SK-N-SH (cell line): Measurements from ENCODE around the gene ATF4. TPM values are rescaled to one million over a fixed set of nuclear protein-coding genes. Genes with fewer than 3 reads are reported as not detected.

Experiments used
- CTCF ChIA-PET: fragments of 300-600, 350-600 bp; formaldehyde crosslinking; extraction: SDS; loops from one replicate; lab custom pipeline; 2021; lab: Yijun Ruan, JAX
- POLR2A ChIA-PET: fragments of 350-600 bp; sonication (Branson Sonifier 250); formaldehyde crosslinking; extraction: SDS; loops from one replicate; lab custom pipeline; 2020; ENCODE audit warnings: antibody characterized with exemption, inconsistent platforms; lab: Yijun Ruan, JAX
- DNase-seq: peaks from one replicate; pipeline ENCODE4 v3.0.0; 2012
- H2AFZ ChIP-seq: fragments of 200-600 bp; sonication (generic); 2 replicates; pipeline ENCODE4 v1.8.1; 2016; ENCODE audit warnings: antibody characterized with exemption, mild to moderate bottlenecking, low read depth
- H3F3A ChIP-seq: fragments of 200-600 bp; sonication (generic); replicated peaks from 2 replicates; pipeline ENCODE3; 2016; ENCODE audit warnings: antibody characterized with exemption, mild to moderate bottlenecking; ENCODE audit not compliant: insufficient read depth
- H3K27ac ChIP-seq, 2 experiments: fragments of 200-500 bp in 1 of 2; fragments of 200-600 bp in 1 of 2; sonication (Bioruptor generic) in 1 of 2; sonication (generic), shearing (Covaris generic) in 1 of 2; 2 replicates each; pipeline versions ENCODE4 v1.5.1 to v1.6.1; 2014 to 2016; ENCODE audit warnings: low read depth in 2 of 2, inconsistent platforms in 1 of 2, low read length in 1 of 2, mild to moderate bottlenecking in 1 of 2, mixed read lengths in 1 of 2
- H3K27me3 ChIP-seq: fragments of 200-600 bp; sonication (generic), shearing (Covaris generic); 2 replicates; pipeline ENCODE4 v1.6.1; 2016; ENCODE audit warnings: mixed run types; ENCODE audit not compliant: insufficient read depth
- H3K36me3 ChIP-seq, 2 experiments: fragments of 200-500 bp in 1 of 2; fragments of 200-600 bp in 1 of 2; sonication (Bioruptor generic) in 1 of 2; sonication (generic) in 1 of 2; replicated peaks in 1 of 2; 2 replicates each; pipeline versions ENCODE3 to v1.5.1; 2014 to 2016; ENCODE audit warnings: low read length in 1 of 2, mild to moderate bottlenecking in 1 of 2; ENCODE audit not compliant: insufficient read depth in 2 of 2, control insufficient read depth in 1 of 2
- H3K4me1 ChIP-seq, 2 experiments: fragments of 200-500 bp in 1 of 2; fragments of 200-600 bp in 1 of 2; sonication (Bioruptor generic) in 1 of 2; sonication (generic), shearing (Covaris generic) in 1 of 2; 2 replicates each; pipeline versions ENCODE4 v1.5.1 to v1.6.1; 2014 to 2016; ENCODE audit warnings: low read depth in 1 of 2, low read length in 1 of 2, mixed run types in 1 of 2; ENCODE audit not compliant: insufficient read depth in 2 of 2, control insufficient read depth in 1 of 2
- H3K4me2 ChIP-seq: fragments of 200-600 bp; sonication (generic), shearing (Covaris generic); 2 replicates; pipeline ENCODE4 v1.6.1; 2017; ENCODE audit warnings: mixed run types
- H3K4me3 ChIP-seq, 2 experiments: fragments of 200-500 bp in 1 of 2; fragments of 200-600 bp in 1 of 2; sonication (Bioruptor generic) in 1 of 2; sonication (generic), shearing (Covaris generic) in 1 of 2; 2 replicates each; pipeline versions ENCODE4 v1.5.1 to v1.8.1; 2014 to 2016; ENCODE audit warnings: low read depth in 2 of 2, inconsistent platforms in 1 of 2, low read length in 1 of 2, mild to moderate bottlenecking in 1 of 2, mixed read lengths in 1 of 2, moderate library complexity in 1 of 2
- H3K79me2 ChIP-seq: fragments of 200-600 bp; sonication (generic); 2 replicates; pipeline ENCODE4 v1.8.1; 2017; ENCODE audit warnings: mild to moderate bottlenecking; ENCODE audit not compliant: insufficient read depth
- H3K9ac ChIP-seq: fragments of 200-600 bp; sonication (generic); 2 replicates; pipeline ENCODE4 v1.6.1; 2017; ENCODE audit warnings: mixed run types
- H3K9me2 ChIP-seq: fragments of 200-600 bp; sonication (generic); 2 replicates; pipeline ENCODE4 v1.6.1; 2017; ENCODE audit warnings: mixed run types
- H3K9me3 ChIP-seq: fragments of 200-600 bp; sonication (generic); 2 replicates; pipeline ENCODE4 v1.6.1; 2017; ENCODE audit warnings: mixed run types, mild to moderate bottlenecking, moderate library complexity
- H4K20me1 ChIP-seq: fragments of 200-600 bp; sonication (generic); 2 replicates; pipeline ENCODE4 v1.6.1; 2017; ENCODE audit warnings: mild to moderate bottlenecking, mixed run types; ENCODE audit not compliant: insufficient read depth
- EP300 ChIP-seq, 2 experiments: IDR thresholded peaks; 2 replicates each; pipeline versions ENCODE4 v1.4.0 to v1.6.1; 2012; ENCODE audit warnings: borderline replicate concordance in 1 of 2, low read depth in 1 of 2, low read length in 1 of 2
- EZH2phosphoT487 ChIP-seq: fragments of 200-600 bp; sonication (generic); IDR thresholded peaks from 2 replicates; pipeline ENCODE4 v1.6.1; 2017; ENCODE audit warnings: low read depth, mixed run types, mild to moderate bottlenecking, antibody characterized with exemption, moderate library complexity, borderline replicate concordance
- MXI1 ChIP-seq: IDR thresholded peaks from 2 replicates; pipeline ENCODE4 v1.6.1; 2012; ENCODE audit warnings: mild to moderate bottlenecking, low read depth, low read length, improper control_type of control experiment
- NFIC ChIP-seq: IDR thresholded peaks from 2 replicates; pipeline ENCODE4 v1.4.0; 2012; ENCODE audit warnings: borderline replicate concordance
- NRF1 ChIP-seq: IDR thresholded peaks from 2 replicates; pipeline ENCODE4 v1.6.1; 2012; ENCODE audit warnings: low read depth, mild to moderate bottlenecking, low read length
- RAD21 ChIP-seq: IDR thresholded peaks from 2 replicates; pipeline ENCODE4 v1.6.1; 2012; ENCODE audit warnings: mild to moderate bottlenecking, low read length
- SMC3 ChIP-seq: IDR thresholded peaks from 2 replicates; pipeline ENCODE4 v1.6.1; 2012; ENCODE audit warnings: low read depth, low read length, improper control_type of control experiment
- TCF12 ChIP-seq: IDR thresholded peaks from 2 replicates; pipeline ENCODE4 v1.4.0; 2012
- USF2 ChIP-seq: fragments of 150-350 bp; IDR thresholded peaks from 2 replicates; pipeline ENCODE4 v1.6.1; 2017; ENCODE audit warnings: antibody characterized with exemption, low read length, low read depth, borderline replicate concordance
- WGBS: methylation state at CpG from one replicate; pipeline ENCODE4 v1.1.6; 2017; ENCODE audit warnings: low lambda C conversion rate; 5-methylcytosine and 5-hydroxymethylcytosine counted together
- polyA plus RNA-seq, 3 experiments: library from polyadenylated mRNA; depleted of rRNA; stranded (reverse); fragments of >200 nt; gene quantifications; 2 replicates each; pipeline ENCODE4 v1.2.3, GENCODE V29; 2012
- TF ChIP-seq, protein P1 (sequence below): IDR thresholded peaks from 2 replicates; pipeline ENCODE4 v1.4.0; 2012; ENCODE audit warnings: low read depth, borderline replicate concordance
- TF ChIP-seq, protein P2 (sequence below): fragments of 200-600 bp; sonication (generic); IDR thresholded peaks from 2 replicates; pipeline ENCODE4 v1.6.1; 2017; ENCODE audit warnings: antibody characterized with exemption, mild to moderate bottlenecking, moderate library complexity

Gene ATF4
- polyA plus RNA-seq, 1 of the 3 experiments (the other 2 are of a cell fraction), result 375 TPM

GRCh38 chr22:39494471-39495120 lies 25.8 kb upstream of the ATF4 start (continued):
- no peak for TF ChIP-seq USF2

DNA sequence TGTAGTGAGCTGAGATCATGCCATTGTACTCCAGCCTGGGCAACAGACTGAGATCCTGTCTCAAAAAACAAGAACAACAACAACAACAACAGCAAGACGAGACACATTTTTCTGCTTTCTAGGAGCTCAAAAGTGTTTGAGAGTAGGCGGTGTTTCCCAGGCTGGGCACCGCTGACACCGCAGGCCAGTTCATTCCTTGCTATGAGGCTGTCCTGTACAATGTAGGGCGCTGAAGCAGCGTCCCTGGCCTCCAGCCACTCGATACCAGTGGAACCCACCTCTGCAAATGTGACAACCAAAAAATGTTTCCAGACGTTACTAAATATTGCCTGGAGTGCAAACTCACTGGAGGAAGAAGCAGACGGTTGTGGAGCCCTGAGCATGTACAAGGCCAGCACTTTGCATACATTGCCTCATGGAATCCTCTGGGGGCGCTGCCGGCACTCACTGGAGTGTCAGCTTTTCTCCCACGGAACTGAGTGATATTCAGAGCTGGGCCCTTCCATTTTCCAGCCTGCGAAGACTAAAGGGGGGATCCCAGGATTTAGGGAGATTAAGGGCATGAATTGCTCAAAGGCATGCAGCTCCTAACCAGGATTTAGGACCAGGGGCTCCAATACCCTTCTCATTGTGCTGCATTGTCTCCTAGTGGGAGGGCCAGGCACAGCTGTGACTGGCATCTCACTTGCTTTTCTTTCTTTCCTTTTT lies 24.1 kb upstream of the ATF4 start:
- Histone ChIP-seq H3K79me2 (no peaks in the 10 kb centered on the region), H3K36me3 (no peaks in the 10 kb centered on the region), H3K9ac (no peak overlapping the region), H3K27me3 (no peaks in the 10 kb centered on the region), H3K4me3 (no peak overlapping the region), H3F3A (no peaks in the 10 kb centered on the region), H3K4me2 (no peak overlapping the region), H2AFZ (no peak overlapping the region; the same call in 1 of the 2 replicates), H4K20me1 (no peaks in the 10 kb centered on the region), H3K4me1 (peaks cover 0 to 19% of the 10 kb centered on the region in 2 experiments; a peak in 2 of 4 replicates), H3K27ac (no peak overlapping the region; a peak in 1 of 4 replicates), H3K9me2 (no peaks in the 10 kb centered on the region), H3K9me3 (no peaks in the 10 kb centered on the region)
- DNase-seq, result peak; percentile 50
- 0% methylated on average over 1 of the region's 13 CpGs for WGBS
- POLR2A ChIA-PET, result interaction anchor here (0.6 to 1.2 kb wide), 2 partner anchors 24 to 27 kb away, joined by 3 read pairs; partner anchors contain the start of gene ATF4
- no peak for TF ChIP-seq TCF12
- TF ChIP-seq, protein P1, sequence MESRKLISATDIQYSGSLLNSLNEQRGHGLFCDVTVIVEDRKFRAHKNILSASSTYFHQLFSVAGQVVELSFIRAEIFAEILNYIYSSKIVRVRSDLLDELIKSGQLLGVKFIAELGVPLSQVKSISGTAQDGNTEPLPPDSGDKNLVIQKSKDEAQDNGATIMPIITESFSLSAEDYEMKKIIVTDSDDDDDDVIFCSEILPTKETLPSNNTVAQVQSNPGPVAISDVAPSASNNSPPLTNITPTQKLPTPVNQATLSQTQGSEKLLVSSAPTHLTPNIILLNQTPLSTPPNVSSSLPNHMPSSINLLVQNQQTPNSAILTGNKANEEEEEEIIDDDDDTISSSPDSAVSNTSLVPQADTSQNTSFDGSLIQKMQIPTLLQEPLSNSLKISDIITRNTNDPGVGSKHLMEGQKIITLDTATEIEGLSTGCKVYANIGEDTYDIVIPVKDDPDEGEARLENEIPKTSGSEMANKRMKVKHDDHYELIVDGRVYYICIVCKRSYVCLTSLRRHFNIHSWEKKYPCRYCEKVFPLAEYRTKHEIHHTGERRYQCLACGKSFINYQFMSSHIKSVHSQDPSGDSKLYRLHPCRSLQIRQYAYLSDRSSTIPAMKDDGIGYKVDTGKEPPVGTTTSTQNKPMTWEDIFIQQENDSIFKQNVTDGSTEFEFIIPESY, result no peak
- TF ChIP-seq EZH2phosphoT487, result no peak
- TF ChIP-seq SMC3, result peak; percentile 5; the same call in 1 of the 2 replicates
- TF ChIP-seq EP300 (IDR thresholded peaks at IDR 0.05; ENCODE audit: borderline replicate concordance in 1 of 2, low read depth in 1 of 2, low read length in 1 of 2), result no peak
- TF ChIP-seq NRF1, result no peak
- no peak for TF ChIP-seq NFIC
- TF ChIP-seq MXI1, result 0 out of 2 replicates have a peak, but pooled peaks have one; percentile 24
- TF ChIP-seq, protein P2, sequence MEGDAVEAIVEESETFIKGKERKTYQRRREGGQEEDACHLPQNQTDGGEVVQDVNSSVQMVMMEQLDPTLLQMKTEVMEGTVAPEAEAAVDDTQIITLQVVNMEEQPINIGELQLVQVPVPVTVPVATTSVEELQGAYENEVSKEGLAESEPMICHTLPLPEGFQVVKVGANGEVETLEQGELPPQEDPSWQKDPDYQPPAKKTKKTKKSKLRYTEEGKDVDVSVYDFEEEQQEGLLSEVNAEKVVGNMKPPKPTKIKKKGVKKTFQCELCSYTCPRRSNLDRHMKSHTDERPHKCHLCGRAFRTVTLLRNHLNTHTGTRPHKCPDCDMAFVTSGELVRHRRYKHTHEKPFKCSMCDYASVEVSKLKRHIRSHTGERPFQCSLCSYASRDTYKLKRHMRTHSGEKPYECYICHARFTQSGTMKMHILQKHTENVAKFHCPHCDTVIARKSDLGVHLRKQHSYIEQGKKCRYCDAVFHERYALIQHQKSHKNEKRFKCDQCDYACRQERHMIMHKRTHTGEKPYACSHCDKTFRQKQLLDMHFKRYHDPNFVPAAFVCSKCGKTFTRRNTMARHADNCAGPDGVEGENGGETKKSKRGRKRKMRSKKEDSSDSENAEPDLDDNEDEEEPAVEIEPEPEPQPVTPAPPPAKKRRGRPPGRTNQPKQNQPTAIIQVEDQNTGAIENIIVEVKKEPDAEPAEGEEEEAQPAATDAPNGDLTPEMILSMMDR, result peak; percentile 59
- TF ChIP-seq RAD21, result peak; percentile 48
- CTCF ChIA-PET, result interaction anchor here (0.6 to 3.9 kb wide), 16 partner anchors 12 to 386 kb away, joined by 3 to 36 read pairs (median 4); partner anchors contain the start of genes RPS19BP1 and TAB1
